HL-60 (cell line): Measurements from ENCODE around the gene PIGK.

Experiments
- DNase-seq, 2 experiments: peaks; one replicate each; pipeline ENCODE4 v3.0.0-alpha.2; 2010 to 2020; ENCODE audit warnings: low read depth in 1 of 2, low spot score in 1 of 2
- H3K27ac ChIP-seq: fragments of 250-450 bp; sonication (Bioruptor Pico); replicated peaks from 2 replicates; pipeline ENCODE4 v1.5.1; 2020; ENCODE audit warnings: mild to moderate bottlenecking, moderate library complexity
- H3K27me3 ChIP-seq: fragments of 250-450 bp; sonication (Bioruptor Pico); 2 replicates; pipeline ENCODE4 v1.5.1; 2021; ENCODE audit warnings: mild to moderate bottlenecking, moderate library complexity; ENCODE audit not compliant: insufficient read depth, poor library complexity, severe bottlenecking
- H3K4me3 ChIP-seq: replicated peaks from 2 replicates; pipeline ENCODE4 v1.5.1; 2011; ENCODE audit warnings: mild to moderate bottlenecking, control low read depth, low read length; ENCODE audit not compliant: insufficient read depth
- CTCF ChIP-seq: IDR thresholded peaks from one replicate; pipeline ENCODE4 v1.5.1; 2011; ENCODE audit warnings: low read length, control low read depth, inconsistent platforms; ENCODE audit not compliant: insufficient read depth
- GABPA ChIP-seq: IDR thresholded peaks from 2 replicates; pipeline ENCODE4 v1.6.1; 2012; ENCODE audit warnings: low read depth
- POLR2AphosphoS5 ChIP-seq: IDR thresholded peaks from 2 replicates; pipeline ENCODE4 v1.6.1; 2012; ENCODE audit warnings: low read depth
- REST ChIP-seq: IDR thresholded peaks from 2 replicates; pipeline ENCODE4 v1.6.1; 2012; ENCODE audit warnings: low read depth; ENCODE audit not compliant: insufficient replicate concordance
- SPI1 ChIP-seq: IDR thresholded peaks from 2 replicates; pipeline ENCODE4 v1.6.1; 2012; ENCODE audit warnings: low read depth, mild to moderate bottlenecking, borderline replicate concordance

Gene PIGK

GRCh38 chr1:77061162-77061561, 158.1 kb downstream of the PIGK start:
- Histone ChIP-seq H3K27ac (no peak overlapping the region), H3K27me3 (no peaks in the 10 kb centered on the region)

GRCh38 chr1:77060000-77060399, 159.2 kb downstream of the PIGK start:
- peak; percentile 60; the same call in 1 of the 2 replicates for TF ChIP-seq SPI1
- TF ChIP-seq POLR2AphosphoS5, result no peak
- TF ChIP-seq REST, result no peak
- Histone ChIP-seq H3K4me3 (no peak overlapping the region), H3K27me3 (no peaks in the 10 kb centered on the region), H3K27ac (no peak overlapping the region)
- DNase-seq, result peak; percentile 10 to 72

More at GRCh38 chr1:77061162-77061561, 158.1 kb downstream of the PIGK start:
- no peak for DNase-seq
- H3K4me3 ChIP-seq, result no peak overlapping the region
- TF ChIP-seq CTCF (no peak), SPI1 (no peak), POLR2AphosphoS5 (no peak), REST (no peak), GABPA (no peak)

- Histone ChIP-seq H3K27me3 (no peaks in the 10 kb centered on the region), H3K27ac (no peak overlapping the region), H3K4me3 (no peak overlapping the region)
- no peak for DNase-seq
- no peak for TF ChIP-seq POLR2AphosphoS5
- no peak for TF ChIP-seq SPI1
- no peak for TF ChIP-seq REST
- no peak for TF ChIP-seq CTCF
- no peak for TF ChIP-seq GABPA
Measured at GRCh38 chr1:77057994-77058585, 161.1 kb downstream of the PIGK start.
